DND-41 (cell line): ENCODE results near the gene MROH7.

ENCODE experiments used
- EZH2 ChIP-seq: IDR thresholded peaks from 3 replicates; pipeline ENCODE4 v1.6.1; 2012; ENCODE audit warnings: borderline replicate concordance, low read depth, mild to moderate bottlenecking, moderate library complexity, low read length, inconsistent platforms; ENCODE audit not compliant: severe bottlenecking
- TF ChIP-seq, protein P1 (sequence below): IDR thresholded peaks from 2 replicates; pipeline ENCODE4 v1.5.1; 2012; ENCODE audit warnings: borderline replicate concordance, low read length, moderate library complexity, mild to moderate bottlenecking; ENCODE audit not compliant: poor library complexity, severe bottlenecking; ENCODE audit errors: extremely low read depth

GRCh38 chr1:54663725-54664124 is 22.1 kb downstream of the MROH7 start:
- TF ChIP-seq, protein P1, sequence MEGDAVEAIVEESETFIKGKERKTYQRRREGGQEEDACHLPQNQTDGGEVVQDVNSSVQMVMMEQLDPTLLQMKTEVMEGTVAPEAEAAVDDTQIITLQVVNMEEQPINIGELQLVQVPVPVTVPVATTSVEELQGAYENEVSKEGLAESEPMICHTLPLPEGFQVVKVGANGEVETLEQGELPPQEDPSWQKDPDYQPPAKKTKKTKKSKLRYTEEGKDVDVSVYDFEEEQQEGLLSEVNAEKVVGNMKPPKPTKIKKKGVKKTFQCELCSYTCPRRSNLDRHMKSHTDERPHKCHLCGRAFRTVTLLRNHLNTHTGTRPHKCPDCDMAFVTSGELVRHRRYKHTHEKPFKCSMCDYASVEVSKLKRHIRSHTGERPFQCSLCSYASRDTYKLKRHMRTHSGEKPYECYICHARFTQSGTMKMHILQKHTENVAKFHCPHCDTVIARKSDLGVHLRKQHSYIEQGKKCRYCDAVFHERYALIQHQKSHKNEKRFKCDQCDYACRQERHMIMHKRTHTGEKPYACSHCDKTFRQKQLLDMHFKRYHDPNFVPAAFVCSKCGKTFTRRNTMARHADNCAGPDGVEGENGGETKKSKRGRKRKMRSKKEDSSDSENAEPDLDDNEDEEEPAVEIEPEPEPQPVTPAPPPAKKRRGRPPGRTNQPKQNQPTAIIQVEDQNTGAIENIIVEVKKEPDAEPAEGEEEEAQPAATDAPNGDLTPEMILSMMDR = no peak
- TF ChIP-seq EZH2 = no peak
